ENCODE results near the gene SCN1B.

Gene SCN1B

DNA sequence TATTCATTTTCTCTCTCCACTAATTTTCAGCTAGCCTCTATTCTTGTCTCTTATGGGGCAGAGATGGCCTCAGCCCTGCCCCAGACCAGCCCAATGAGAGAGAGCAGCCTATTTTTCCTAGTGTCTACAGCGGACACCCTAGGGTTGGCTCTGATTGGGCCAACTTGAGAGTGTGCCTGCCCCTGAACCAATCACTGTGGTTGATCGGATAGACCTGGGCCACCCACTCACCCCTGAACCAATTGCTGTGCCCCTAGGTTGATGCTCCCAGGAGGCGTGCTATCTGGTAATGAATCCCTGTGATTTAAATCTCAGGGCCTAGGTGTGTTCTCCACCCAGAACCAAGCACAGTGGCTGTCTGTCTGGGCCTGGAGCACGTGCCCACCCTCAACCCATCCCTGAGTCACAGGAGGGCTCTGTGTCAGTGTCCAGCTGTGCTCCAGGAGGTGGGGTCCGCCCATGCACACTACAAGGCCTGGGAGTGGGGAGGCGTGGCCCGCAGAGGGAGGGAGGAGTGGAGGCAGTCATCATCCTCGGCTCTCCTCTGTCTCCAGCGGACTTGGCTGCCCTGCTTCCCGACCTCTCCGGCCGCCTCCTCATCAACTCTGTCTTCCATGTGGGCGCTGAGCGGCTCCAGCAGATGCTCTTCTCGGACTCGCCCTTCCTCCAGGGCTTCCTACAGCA is 14.9 kb upstream of the SCN1B start:
- DNase-seq (no peak), ATAC-seq (ENCODE audit: insufficient read depth, low read depth) (no peak)
- peaks cover 44% of the 10 kb centered on the region for H4K20me1 ChIP-seq (ENCODE audit: insufficient read depth, low read length)
- H3K27me3 ChIP-seq (ENCODE audit: insufficient read depth, low read length, poor library complexity) = no peaks in the 10 kb centered on the region
- H3K9me3 ChIP-seq (ENCODE audit: insufficient read depth, low read length, severe bottlenecking) = no peaks in the 10 kb centered on the region
- H3K27ac ChIP-seq (ENCODE audit: low read length) = no peak overlapping the region
- peaks cover 97% of the 10 kb centered on the region for H3K36me3 ChIP-seq (ENCODE audit: insufficient read depth, low read length)
- no peak overlapping the region for H2AFZ ChIP-seq (ENCODE audit: low read depth, low read length)
- H3K4me1 ChIP-seq (ENCODE audit: insufficient read depth, low read length) = no peaks in the 10 kb centered on the region
- TF ChIP-seq, protein P1, sequence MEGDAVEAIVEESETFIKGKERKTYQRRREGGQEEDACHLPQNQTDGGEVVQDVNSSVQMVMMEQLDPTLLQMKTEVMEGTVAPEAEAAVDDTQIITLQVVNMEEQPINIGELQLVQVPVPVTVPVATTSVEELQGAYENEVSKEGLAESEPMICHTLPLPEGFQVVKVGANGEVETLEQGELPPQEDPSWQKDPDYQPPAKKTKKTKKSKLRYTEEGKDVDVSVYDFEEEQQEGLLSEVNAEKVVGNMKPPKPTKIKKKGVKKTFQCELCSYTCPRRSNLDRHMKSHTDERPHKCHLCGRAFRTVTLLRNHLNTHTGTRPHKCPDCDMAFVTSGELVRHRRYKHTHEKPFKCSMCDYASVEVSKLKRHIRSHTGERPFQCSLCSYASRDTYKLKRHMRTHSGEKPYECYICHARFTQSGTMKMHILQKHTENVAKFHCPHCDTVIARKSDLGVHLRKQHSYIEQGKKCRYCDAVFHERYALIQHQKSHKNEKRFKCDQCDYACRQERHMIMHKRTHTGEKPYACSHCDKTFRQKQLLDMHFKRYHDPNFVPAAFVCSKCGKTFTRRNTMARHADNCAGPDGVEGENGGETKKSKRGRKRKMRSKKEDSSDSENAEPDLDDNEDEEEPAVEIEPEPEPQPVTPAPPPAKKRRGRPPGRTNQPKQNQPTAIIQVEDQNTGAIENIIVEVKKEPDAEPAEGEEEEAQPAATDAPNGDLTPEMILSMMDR (IDR thresholded peaks at IDR 0.05; ENCODE audit: borderline replicate concordance, extremely low read depth, low read length, poor library complexity, severe bottlenecking) = no peak
- no peak for TF ChIP-seq EZH2 (IDR thresholded peaks at IDR 0.05; ENCODE audit: borderline replicate concordance, low read depth, low read length, severe bottlenecking)
- no peak overlapping the region for H3K4me3 ChIP-seq (ENCODE audit: low read depth in 1 of 2, low read length in 2 of 2)
- peaks cover 3% of the 10 kb centered on the region; the same call in 1 of the 2 replicates for H3K79me2 ChIP-seq (ENCODE audit: insufficient read depth, low read length)
- no peak overlapping the region for H3K4me2 ChIP-seq (ENCODE audit: insufficient read depth, low read length)
- H3K9ac ChIP-seq (ENCODE audit: low read depth, low read length) = no peak overlapping the region

DNA sequence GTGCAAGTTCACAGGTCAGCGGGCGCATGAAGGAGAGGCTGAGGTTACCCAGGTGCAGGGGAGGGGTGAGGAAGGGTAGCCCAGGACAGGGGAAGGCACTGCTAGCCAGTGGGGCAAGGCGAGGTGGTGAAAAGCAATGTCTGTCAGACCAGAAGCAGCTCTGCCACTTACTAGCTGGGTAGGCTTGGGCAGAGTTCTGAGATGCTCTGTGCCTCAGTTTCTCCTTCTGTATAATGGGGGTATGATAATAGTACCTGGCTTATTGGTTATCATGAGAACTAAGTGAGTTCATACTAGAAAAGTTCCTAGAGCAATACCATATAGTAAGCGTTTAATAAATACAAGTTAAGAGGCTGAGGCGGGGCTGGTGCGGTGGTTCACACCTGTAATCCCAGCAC is 14.3 kb upstream of the SCN1B start:
- no peak overlapping the region for H3K4me2 ChIP-seq (ENCODE audit: insufficient read depth, low read length)
- peaks cover 40% of the 10 kb centered on the region for H4K20me1 ChIP-seq (ENCODE audit: insufficient read depth, low read length)
- no peak overlapping the region for H3K9ac ChIP-seq (ENCODE audit: low read depth, low read length)
- H3K27ac ChIP-seq (ENCODE audit: low read length) = no peak overlapping the region
- H2AFZ ChIP-seq (ENCODE audit: low read depth, low read length) = no peak overlapping the region
- H3K4me3 ChIP-seq (ENCODE audit: low read depth in 1 of 2, low read length in 2 of 2) = no peak overlapping the region
- no peaks in the 10 kb centered on the region for H3K9me3 ChIP-seq (ENCODE audit: insufficient read depth, low read length, severe bottlenecking)
- TF ChIP-seq, protein P1 (IDR thresholded peaks at IDR 0.05; ENCODE audit: borderline replicate concordance, extremely low read depth, low read length, poor library complexity, severe bottlenecking) = no peak
- no peak for TF ChIP-seq EZH2 (IDR thresholded peaks at IDR 0.05; ENCODE audit: borderline replicate concordance, low read depth, low read length, severe bottlenecking)
- H3K36me3 ChIP-seq (ENCODE audit: insufficient read depth, low read length) = peaks cover 97% of the 10 kb centered on the region
- no peak for DNase-seq
- no peaks in the 10 kb centered on the region for H3K4me1 ChIP-seq (ENCODE audit: insufficient read depth, low read length)
- H3K79me2 ChIP-seq (ENCODE audit: insufficient read depth, low read length) = peaks cover 3% of the 10 kb centered on the region; the same call in 1 of the 2 replicates
- ATAC-seq (ENCODE audit: insufficient read depth, low read depth) = no peak
- H3K27me3 ChIP-seq (ENCODE audit: insufficient read depth, low read length, poor library complexity) = no peaks in the 10 kb centered on the region

DNA sequence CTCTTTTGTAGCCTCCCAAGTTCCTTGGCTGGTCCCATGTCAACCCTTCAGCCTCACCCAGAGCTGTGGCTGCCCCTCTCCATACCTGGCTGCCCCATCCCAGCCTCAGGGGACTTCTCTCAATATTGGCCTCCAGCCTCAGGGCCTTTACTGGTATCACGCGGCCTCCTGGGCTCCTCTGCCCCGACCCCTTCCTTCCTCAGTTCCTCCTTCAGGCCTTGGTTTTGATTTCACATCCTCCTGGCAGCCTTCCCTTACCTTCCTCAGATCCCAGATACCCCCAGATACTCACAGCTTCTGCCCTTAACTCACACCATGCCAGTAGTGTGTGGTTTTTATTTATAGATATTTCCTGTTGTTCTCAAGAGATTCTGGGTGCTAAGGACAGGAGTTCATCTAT is 12.8 kb upstream of the SCN1B start:
- Histone ChIP-seq H3K79me2 (ENCODE audit: insufficient read depth, low read length) (peaks cover 3% of the 10 kb centered on the region; the same call in 1 of the 2 replicates), H3K9ac (ENCODE audit: low read depth, low read length) (no peak overlapping the region), H2AFZ (ENCODE audit: low read depth, low read length) (no peak overlapping the region), H4K20me1 (ENCODE audit: insufficient read depth, low read length) (peaks cover 37% of the 10 kb centered on the region), H3K27me3 (ENCODE audit: insufficient read depth, low read length, poor library complexity) (no peaks in the 10 kb centered on the region), H3K9me3 (ENCODE audit: insufficient read depth, low read length, severe bottlenecking) (no peaks in the 10 kb centered on the region), H3K4me1 (ENCODE audit: insufficient read depth, low read length) (no peaks in the 10 kb centered on the region), H3K4me2 (ENCODE audit: insufficient read depth, low read length) (no peak overlapping the region), H3K27ac (ENCODE audit: low read length) (no peak overlapping the region), H3K36me3 (ENCODE audit: insufficient read depth, low read length) (peaks cover 97% of the 10 kb centered on the region), H3K4me3 (ENCODE audit: low read depth in 1 of 2, low read length in 2 of 2) (no peak overlapping the region)
- DNase-seq (no peak), ATAC-seq (ENCODE audit: insufficient read depth, low read depth) (no peak)
- TF ChIP-seq EZH2 (IDR thresholded peaks at IDR 0.05; ENCODE audit: borderline replicate concordance, low read depth, low read length, severe bottlenecking) = no peak
- TF ChIP-seq, protein P1 (IDR thresholded peaks at IDR 0.05; ENCODE audit: borderline replicate concordance, extremely low read depth, low read length, poor library complexity, severe bottlenecking) = no peak

Measured in DND-41 (cell line).